Thoracic aorta (tissue), 2 donors: Measurements from ENCODE around the gene C2orf69. TPM values are rescaled to one million over a fixed set of nuclear protein-coding genes. Genes with fewer than 3 reads are reported as not detected.
"Not testable (repeated sequence)": the region's sequence is repeated elsewhere in the genome, so short reads cannot be mapped to it uniquely, and the experiment has no call there.

Experiments
- ATAC-seq: fragments of 150-250 bp; one replicate; pipeline ENCODE4 v1.8.0; 2017; ENCODE audit warnings: low read depth; ENCODE audit not compliant: insufficient number of reproducible peaks, low FRiP score
- DNase-seq: peaks from one replicate; pipeline ENCODE4 v3.0.0-alpha.2; 2020; ENCODE audit warnings: low spot score
- H3K27ac ChIP-seq, 2 donors: fragments of 200-600 bp; sonication (generic); 1 replicate in 1 of 2; 2 replicates in 1 of 2; pipeline ENCODE4 v1.5.1; 2016; ENCODE audit warnings: mild to moderate bottlenecking in 2 of 2, moderate library complexity in 2 of 2
- H3K27me3 ChIP-seq: fragments of 200-600 bp; sonication (generic); replicated peaks from 2 replicates; pipeline ENCODE4 v1.6.0; 2016; ENCODE audit warnings: mild to moderate bottlenecking; ENCODE audit not compliant: insufficient read depth
- H3K36me3 ChIP-seq: fragments of 200-600 bp; sonication (generic); one replicate; pipeline ENCODE4 v1.5.1; 2016
- H3K4me1 ChIP-seq, 2 donors: fragments of 200-600 bp; sonication (generic); 1 replicate in 1 of 2; 2 replicates in 1 of 2; pipeline versions ENCODE4 v1.5.1 to v1.6.0; 2016; ENCODE audit warnings: low read depth in 2 of 2, mild to moderate bottlenecking in 1 of 2; ENCODE audit not compliant: control insufficient read depth in 1 of 2
- H3K4me3 ChIP-seq: fragments of 200-600 bp; sonication (generic); 2 replicates; pipeline ENCODE4 v1.5.1; 2016; ENCODE audit warnings: mild to moderate bottlenecking
- H3K9me3 ChIP-seq: fragments of 200-600 bp; sonication (generic); 2 replicates; pipeline ENCODE4 v1.5.1; 2016
- CTCF ChIP-seq: fragments of 200-600 bp; sonication (generic); IDR thresholded peaks from one replicate; pipeline ENCODE4 v1.5.1; 2019; ENCODE audit warnings: antibody characterized with exemption
- total RNA-seq, 2 donors: library from RNA; depleted of rRNA; stranded (reverse); fragments of >200 nt; gene quantifications; one replicate each; pipeline versions ENCODE4 v1.1.0 to v1.2.3, GENCODE V29; 2016

C2orf69 gene
- total RNA-seq, 2 donors from 2014 or later = 10.8 to 16.7 TPM

- Histone ChIP-seq H3K9me3 (no peaks in the 10 kb centered on the region), H3K4me3 (no peak overlapping the region), H3K36me3 (no peaks in the 10 kb centered on the region), H3K27me3 (no peaks in the 10 kb centered on the region), H3K4me1 (no peaks in the 10 kb centered on the region), H3K27ac (no peak overlapping the region)
- DNase-seq = no peak
- TF ChIP-seq CTCF = no peak
- ATAC-seq = no peak
These were observed 8.0 kb upstream of the C2orf69 start for GRCh38 chr2:199903111-199903510.

GRCh38 chr2:199907008-199907714, 3.9 kb upstream of the C2orf69 start:
- Histone ChIP-seq H3K36me3 (no peaks in the 10 kb centered on the region), H3K27me3 (no peaks in the 10 kb centered on the region), H3K27ac (no peak overlapping the region), H3K4me1 (peaks cover 3 to 6% of the 10 kb centered on the region in 2 donors), H3K4me3 (no peak overlapping the region), H3K9me3 (no peaks in the 10 kb centered on the region)
- no peak for TF ChIP-seq CTCF
- DNase-seq (no peak), ATAC-seq (no peak)

DNA sequence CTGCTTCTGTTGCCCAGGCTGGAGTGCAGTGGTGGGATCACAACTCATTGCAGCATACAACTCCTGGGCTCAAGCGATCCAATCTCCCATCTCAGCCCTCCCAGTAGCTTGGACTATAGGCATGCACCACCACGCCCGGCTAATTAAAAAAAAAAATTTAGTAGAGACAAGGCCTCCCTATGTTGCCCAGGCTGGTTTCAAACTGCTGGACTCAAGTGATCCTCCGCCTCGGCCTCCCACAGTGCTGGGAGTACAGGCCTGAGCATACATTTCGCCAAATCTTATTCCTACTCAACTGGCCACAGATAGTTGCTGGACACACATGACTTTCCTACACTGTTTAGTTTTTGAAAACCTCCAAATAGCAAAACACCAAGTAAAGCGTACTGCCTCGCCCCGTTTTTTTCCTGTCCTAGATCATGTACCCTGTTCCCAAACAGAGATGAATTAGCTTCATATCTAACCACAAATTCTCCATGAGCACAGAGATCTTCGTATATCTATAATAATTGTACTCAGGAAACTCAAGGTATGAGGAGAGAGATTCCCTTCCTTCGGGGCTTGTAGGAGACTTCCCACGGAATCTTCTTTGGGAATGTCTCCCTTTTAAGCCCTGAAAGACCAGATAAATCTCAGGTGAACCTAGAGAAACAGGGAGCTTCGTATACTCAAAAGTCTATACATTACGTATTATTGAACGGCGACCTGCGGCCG, 598 bp upstream of the C2orf69 start:
- H3K27ac ChIP-seq = peak overlapping the region in 1 of 2 donors; percentile 93
- H3K4me1 ChIP-seq = peaks cover 20 to 26% of the 10 kb centered on the region in 2 donors

DNA sequence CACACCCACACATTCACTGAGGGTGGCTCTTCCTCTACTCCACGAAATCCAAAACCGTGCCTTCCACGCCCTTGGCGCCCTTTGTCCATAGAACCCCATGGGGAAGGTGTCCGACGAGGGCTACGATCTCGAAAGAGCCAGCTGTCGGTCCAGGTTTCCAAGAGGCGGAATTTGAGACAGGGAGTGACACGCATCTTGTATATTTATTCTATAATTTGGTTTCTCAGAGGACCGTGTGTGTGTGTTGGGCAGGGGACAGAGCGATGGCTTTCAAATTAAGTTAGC, 726 bp downstream of the C2orf69 start:
- DNase-seq = no peak
- peak; percentile 6 for ATAC-seq
- TF ChIP-seq CTCF = no peak

More for the DNA sequence above, 598 bp upstream of the C2orf69 start:
- DNase-seq (no peak), ATAC-seq (no peak)
- Histone ChIP-seq H3K36me3 (no peaks in the 10 kb centered on the region), H3K27me3 (no peaks in the 10 kb centered on the region), H3K4me3 (peak overlapping the region; percentile 92), H3K9me3 (no peaks in the 10 kb centered on the region)
- TF ChIP-seq CTCF = no peak

DNA sequence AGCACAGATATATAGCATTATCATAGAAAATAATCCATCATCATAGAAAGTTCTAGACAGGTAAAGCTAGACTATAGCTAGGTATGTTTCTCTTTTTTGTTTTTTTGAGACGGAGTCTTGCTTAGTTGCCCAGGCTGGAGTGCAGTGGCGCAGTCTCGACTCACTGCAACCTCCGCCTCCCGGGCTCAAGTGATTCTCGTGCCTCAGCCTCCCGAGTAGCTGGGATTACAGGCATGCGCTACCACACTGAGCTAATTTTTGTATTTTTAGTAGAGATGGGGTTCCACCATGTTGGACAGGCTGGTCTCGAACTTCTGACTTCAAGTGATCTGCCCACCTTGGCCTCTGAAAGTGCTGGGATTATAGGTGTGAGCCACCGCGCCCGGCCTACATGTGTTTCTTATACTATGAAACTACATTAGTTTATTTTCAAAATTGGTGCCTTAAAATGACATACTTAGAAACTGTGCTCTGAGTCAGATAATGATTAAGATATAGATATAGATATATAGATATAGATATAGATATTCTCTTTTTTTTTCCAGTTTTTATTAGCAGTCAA, 1.5 kb downstream of the C2orf69 start:
- not testable (repeated sequence) for H3K36me3 ChIP-seq, ATAC-seq, H3K27ac ChIP-seq, DNase-seq, H3K27me3 ChIP-seq, H3K9me3 ChIP-seq
- Histone ChIP-seq H3K4me3 (peak overlapping the region; percentile 92), H3K4me1 (peaks cover 20 to 26% of the 10 kb centered on the region in 2 donors)

More for the DNA sequence above, 726 bp downstream of the C2orf69 start:
- Histone ChIP-seq H3K9me3 (no peaks in the 10 kb centered on the region), H3K4me3 (peak overlapping the region; percentile 92), H3K27ac (peak overlapping the region; percentile 80 to 93), H3K27me3 (no peaks in the 10 kb centered on the region), H3K4me1 (peaks cover 20 to 26% of the 10 kb centered on the region in 2 donors), H3K36me3 (peaks cover 6% of the 10 kb centered on the region)
